Skeletal muscle cell (primary cell): ENCODE data around the gene TMC2.
"Not testable (repeated sequence)": the region's sequence is repeated elsewhere in the genome, so short reads cannot be mapped to it uniquely, and the experiment has no call there.

Experiments
- DNase-seq: peaks from one replicate; pipeline ENCODE4 v3.0.0-alpha.2; 2010; ENCODE audit warnings: low read depth
- H3K4me3 ChIP-seq: 2 replicates; pipeline ENCODE4 v1.5.1; 2011; ENCODE audit warnings: low read depth, mild to moderate bottlenecking, control low read depth, low read length, moderate library complexity

TMC2 gene

GRCh38 chr20:2536560-2536986 lies at the start of gene TMC2:
Gene TMC2 (plus strand): TSS chr20:2536573. CDS start chr20:2536622, 49 bp downstream.
- H3K4me3 ChIP-seq: no peak within 1 kb of the TSS
- DNase-seq: no peak

DNA sequence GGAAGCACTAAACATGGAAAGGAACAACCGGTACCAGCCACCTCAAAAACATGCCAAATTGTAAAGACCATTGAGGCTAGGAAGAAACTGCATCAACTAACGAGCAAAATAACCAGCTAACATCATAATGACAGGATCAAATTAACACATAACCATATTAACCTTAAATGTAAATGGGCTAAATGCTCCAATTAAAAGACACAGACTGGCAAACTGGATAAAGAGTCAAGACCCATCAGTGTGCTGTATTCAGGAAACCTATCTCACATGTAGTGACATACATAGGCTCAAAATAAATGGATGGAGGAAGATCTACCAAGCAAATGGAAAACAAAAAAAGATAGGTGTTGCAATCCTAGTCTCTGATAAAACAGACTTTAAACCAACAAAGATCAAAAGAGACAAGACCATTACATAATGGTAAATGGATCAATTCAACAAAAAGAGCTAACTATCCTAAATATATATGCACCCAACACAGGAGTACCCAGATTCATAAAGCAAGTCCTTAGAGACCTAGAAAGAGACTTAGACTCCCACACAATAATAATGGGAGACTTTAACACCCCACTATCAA lies 33.5 kb upstream of the TMC2 start:
- DNase-seq, H3K4me3 ChIP-seq: not testable (repeated sequence)

DNA sequence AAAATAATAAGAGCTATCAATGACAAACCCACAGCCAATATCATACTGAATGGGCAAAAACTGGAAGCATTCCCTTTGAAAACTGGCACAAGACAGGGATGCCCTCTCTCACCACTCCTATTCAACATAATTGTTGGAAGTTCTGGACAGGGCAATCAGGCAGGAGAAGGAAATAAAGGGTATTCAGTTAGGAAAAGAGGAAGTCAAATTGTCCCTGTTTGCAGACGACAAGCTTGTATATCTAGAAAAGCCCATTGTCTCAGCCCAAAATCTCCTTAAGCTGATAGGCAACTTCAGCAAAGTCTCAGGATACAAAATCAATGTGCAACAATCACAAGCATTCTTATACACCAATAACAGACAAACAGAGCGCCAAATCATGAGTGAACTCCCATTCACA lies 31.6 kb upstream of the TMC2 start:
- DNase-seq, H3K4me3 ChIP-seq: not testable (repeated sequence)

GRCh38 chr20:2506426-2506825 lies 29.9 kb upstream of the TMC2 start:
- not testable (repeated sequence) for DNase-seq

DNA sequence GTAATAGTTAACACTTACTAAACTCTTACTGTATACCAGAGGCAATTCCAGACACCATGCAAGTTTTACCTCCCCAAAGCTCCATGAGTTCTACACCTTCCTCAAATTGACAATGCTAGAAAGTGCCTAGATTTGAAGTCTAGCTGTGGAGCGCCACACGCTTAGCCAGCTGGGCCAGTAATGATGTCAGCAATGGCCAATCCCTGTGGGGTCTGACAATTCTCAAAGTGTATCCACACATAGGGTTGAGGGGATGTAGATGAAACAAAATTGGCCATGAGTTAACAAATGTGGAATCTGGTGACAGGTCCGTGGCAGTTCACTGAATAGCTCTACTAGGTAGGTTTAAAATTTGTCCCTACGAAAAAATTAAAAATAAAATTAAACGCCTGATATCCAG lies 28.9 kb upstream of the TMC2 start:
- H3K4me3 ChIP-seq: peak overlapping the region; percentile 92
- no peak for DNase-seq

More at GRCh38 chr20:2506426-2506825, 29.9 kb upstream of the TMC2 start:
- H3K4me3 ChIP-seq: not testable (repeated sequence)

DNA sequence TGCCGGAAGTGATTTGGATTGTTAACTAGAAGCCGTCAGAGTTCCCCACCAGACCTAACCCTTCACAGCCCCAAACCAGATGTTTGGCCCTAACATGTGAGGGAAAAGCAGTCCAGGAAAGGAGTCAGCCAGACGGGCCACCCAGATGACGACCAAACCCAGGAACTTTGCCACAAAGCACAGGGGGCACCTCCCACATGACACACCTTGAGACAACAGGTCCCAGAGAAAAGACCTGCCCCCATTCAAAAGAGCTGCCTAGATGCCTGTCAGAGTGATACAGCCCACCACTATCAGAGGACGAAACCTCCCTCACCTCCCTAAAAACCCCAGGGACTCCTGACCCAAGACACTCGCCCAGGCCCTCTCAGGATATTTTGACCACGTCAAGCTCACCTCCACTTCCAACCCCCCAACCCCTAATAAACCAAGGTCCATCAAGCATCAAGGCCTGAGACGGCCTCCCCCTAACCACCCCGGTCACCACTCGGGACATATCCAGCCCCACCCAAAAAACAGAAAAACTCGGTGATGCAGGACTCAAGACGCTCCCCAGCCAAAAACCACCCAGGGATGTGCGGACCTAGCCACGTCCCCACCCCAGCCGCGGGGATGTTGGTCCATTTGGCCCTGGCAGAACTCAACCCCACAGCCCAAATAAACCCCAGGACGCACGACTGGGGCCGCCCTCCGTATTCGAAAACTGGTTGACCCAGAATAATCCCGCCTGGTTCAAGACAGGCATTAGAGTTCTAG lies 28.3 kb upstream of the TMC2 start:
- peak overlapping the region; percentile 92 for H3K4me3 ChIP-seq
- DNase-seq: no peak

DNA sequence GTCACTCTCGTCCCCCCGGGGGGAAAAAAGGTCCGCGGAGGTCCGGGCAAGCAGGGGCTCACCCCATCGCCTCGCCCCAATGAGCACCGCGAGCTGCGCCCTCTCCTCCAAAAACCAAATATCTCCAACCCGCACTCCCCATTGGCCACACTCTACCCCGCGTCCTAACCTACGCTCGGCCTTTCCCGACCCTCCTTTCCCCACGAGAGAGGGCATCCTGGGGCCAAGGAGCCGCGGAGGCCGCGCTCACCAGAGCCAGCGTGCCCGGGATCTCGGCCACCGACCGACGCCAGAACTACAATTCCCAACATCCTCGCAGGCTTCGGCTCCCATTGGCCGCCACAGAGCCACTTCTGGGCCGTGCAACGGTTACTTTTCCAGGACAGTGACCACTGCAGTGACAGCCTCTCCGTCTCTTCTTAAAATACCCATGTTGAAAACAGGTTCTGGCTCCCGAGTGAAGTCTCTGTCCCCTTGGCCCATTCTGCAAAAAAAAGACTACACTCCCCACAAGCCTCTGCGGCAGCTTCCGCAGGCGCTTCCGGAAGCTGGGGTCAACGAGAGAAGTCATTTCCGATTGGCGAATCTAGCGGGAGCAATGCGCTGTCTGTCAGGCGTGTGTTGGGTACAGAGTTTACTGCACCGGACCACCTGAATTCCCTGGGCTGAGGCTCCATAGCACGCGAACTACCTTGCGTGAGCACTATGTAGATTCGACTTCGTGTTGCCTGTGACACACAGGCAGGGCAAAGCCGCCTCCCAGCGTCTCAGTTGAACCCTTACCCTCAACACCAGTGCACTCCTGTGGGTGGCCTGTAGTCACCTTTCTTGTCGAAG lies 27.5 kb upstream of the TMC2 start, which contains the start of gene ZNF343:
Gene ZNF343 (minus strand): TSS at position 285 of the 837 bp plus-strand sequence. CDS start 15,020 bp downstream, outside the sequence.
- DNase-seq: peak; percentile 39

GRCh38 chr20:2509468-2509781 lies 26.9 kb upstream of the TMC2 start:
- peak overlapping the region; percentile 92 for H3K4me3 ChIP-seq
- no peak for DNase-seq

More for the DNA sequence above, 27.5 kb upstream of the TMC2 start, which contains the start of gene ZNF343:
- H3K4me3 ChIP-seq: peak within 1 kb of the TSS; percentile 92

DNA sequence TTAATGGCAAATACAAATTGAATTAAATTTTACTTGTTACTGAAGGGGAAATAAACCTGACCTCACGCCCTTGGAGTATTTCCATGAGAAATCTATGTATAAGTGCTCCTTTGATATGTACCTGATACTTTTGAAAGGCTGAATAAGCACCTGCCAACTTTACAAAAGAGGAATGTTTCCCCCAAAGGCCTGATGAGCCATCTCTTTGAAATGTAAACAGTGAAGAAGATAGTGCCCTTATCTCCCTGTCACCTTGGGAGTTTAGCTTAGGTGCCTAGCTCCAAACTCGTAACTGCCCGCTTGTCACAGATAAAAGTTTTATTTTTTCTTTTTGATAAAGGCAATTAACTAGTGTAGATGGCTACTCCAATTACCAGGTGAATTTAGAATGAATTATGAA lies 26.6 kb upstream of the TMC2 start:
- H3K4me3 ChIP-seq: no peak overlapping the region
- no peak for DNase-seq

GRCh38 chr20:2515203-2515602 lies 21.2 kb upstream of the TMC2 start:
- DNase-seq: no peak
- no peak overlapping the region for H3K4me3 ChIP-seq

- DNase-seq: no peak
- H3K4me3 ChIP-seq: no peak overlapping the region
Observed at GRCh38 chr20:2516399-2516798, 20.0 kb upstream of the TMC2 start.

GRCh38 chr20:2518096-2518495 lies 18.3 kb upstream of the TMC2 start:
- no peak overlapping the region for H3K4me3 ChIP-seq
- DNase-seq: no peak

DNA sequence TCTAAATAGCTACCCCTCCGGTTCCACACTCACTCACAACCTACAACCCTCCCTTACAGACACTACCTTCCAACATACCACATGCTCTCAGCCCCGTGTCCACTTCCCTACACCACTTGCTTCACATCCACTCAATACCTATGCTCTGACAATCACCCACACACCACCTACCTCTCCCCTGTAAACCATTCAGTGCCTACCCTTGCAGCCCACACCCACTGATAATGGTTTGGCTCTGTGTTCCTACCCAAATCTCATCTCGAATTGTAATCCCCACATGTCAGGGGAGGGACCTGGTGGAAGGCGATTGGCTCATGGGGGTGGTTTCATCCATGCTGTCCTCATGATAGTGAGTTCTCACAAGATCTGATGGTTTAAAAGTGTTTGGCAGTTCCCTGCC lies 17.8 kb upstream of the TMC2 start:
- H3K4me3 ChIP-seq: no peak overlapping the region
- no peak for DNase-seq

DNA sequence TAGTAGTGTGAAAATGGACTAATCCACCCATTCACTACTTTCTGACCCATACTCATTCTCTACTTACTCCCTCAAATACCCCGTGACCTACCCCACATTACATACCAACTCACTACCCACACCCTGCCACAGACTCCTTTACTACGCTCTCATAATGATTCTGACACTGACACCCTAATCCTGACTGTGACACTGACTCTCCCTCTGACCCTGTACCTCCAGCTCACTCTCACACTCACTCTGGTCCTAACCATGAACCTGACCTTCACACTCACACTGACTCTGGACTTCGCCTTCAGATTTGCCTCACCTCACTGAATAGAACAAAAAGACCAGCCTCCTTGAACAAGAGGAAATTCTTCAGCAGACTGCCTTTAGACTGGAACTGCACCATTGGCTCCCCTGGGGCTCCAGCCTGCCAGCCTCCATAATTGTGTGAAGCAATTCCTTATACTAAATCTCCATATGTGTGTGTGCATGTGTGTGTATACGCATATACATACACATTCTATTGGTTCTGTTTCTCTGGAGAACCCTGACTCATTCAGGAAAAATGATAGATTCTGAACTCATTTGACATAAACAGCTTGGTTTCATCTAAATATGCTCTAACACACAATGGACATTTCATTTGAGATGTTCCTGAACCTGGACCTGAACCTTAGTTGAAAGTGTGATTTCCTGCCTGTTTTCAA lies 17.1 kb upstream of the TMC2 start:
- H3K4me3 ChIP-seq: no peak overlapping the region
- DNase-seq: peak; percentile 87

- no peak for DNase-seq
Observed at GRCh38 chr20:2520617-2521016, 15.8 kb upstream of the TMC2 start.

GRCh38 chr20:2521369-2522305 lies 14.7 kb upstream of the TMC2 start:
- DNase-seq: no peak
- H3K4me3 ChIP-seq: no peak overlapping the region

More at GRCh38 chr20:2520617-2521016, 15.8 kb upstream of the TMC2 start:
- H3K4me3 ChIP-seq: no peak overlapping the region

DNA sequence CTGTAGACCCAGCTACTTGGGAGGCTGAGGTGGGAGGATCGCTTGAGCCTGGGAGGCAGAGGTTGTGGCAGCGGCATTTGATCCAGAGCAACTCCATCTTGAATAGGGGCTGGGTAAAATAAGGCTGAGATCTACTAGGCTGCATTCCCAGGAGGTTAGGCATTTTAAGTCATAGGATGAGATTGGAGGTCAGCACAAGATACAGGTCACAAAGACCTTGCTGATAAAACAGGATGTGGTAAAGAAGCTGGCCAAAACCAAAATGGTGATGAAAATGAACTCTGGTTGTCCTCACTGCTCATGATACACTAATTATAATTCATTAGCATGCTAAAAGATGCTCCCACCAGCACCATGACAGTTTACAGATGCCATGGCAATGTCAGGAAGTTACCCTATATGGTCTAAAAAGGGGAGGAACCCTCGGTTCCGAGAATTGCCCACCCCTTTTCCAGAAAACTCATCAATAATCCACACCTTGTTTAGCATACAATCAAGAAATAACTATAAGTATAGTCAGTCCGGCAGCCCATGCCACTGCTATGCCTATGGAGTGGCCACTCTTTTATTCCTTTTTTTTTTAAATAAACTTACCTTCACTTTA lies 13.4 kb upstream of the TMC2 start:
- not testable (repeated sequence) for DNase-seq, H3K4me3 ChIP-seq
